NK-92 (cell line): ENCODE results near the gene GTF3C2.
"Not testable (repeated sequence)": the region's sequence is repeated elsewhere in the genome, so short reads cannot be mapped to it uniquely, and the experiment has no call there.

ENCODE experiments used
- DNase-seq: peaks from one replicate; lab custom pipeline; 2025; ENCODE audit not compliant: unreplicated experiment; lab: John Stamatoyannopoulos, UW

The GTF3C2 gene

DNA sequence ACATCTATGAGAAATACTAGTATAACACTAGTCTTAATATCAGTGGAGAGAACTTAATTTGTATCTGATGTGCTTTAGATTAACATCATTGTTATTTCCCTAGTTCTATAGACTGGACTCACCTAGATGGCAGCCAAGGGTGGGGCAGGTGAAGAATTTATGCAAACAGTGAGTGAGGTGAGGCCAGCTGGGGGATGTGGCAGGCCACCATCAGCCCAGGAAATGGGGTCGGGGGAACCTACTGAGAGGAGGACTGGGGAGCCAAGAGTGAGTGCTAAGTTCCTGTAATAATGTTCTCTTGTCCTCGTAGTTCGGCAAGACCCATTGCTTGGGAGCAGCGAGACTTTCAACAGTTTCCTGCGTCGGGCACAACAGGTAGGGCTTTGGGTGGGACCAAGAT, 16.4 kb upstream of the GTF3C2 start:
- no peak for DNase-seq

GRCh38 chr2:27370816-27371620, 14.5 kb upstream of the GTF3C2 start:
- no peak for DNase-seq

GRCh38 chr2:27370026-27370815, 13.7 kb upstream of the GTF3C2 start, which contains the start of the genes EIF2B4 and SNX17:
Gene EIF2B4, minus strand, starts transcription at chr2:27370338. Its CDS starts 24 bp downstream, at chr2:27370314.
Gene SNX17, plus strand, starts transcription at chr2:27370616. Its CDS starts 128 bp downstream, at chr2:27370744.
- peak; percentile 93 for DNase-seq

DNA sequence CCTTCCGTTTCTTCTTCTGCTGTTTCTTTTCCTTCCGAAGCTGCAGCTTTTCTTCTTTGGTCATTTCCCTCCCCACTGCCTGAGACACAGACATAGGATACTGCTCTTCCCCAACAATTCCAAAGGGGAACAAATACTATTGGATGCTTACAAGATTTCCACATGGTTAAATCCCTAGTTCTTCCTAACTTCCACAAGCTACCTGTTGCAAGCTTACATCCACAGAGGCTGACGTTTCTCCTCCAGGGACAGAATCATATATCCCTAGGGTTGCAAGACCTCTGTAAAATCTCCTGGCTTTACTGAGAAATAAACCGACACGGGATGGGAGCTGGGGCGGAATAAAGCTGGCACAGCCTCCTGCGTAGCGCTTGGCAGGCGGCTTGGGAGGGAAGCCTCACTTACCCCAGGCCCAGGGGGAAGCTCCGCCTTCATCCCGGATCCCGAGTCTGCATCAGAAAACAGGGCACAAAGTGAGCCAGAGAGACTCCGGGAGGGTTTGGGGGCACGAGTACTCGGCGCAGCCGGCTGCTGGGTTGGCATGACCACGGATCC, 13.0 kb upstream of the GTF3C2 start:
- DNase-seq = no peak

DNA sequence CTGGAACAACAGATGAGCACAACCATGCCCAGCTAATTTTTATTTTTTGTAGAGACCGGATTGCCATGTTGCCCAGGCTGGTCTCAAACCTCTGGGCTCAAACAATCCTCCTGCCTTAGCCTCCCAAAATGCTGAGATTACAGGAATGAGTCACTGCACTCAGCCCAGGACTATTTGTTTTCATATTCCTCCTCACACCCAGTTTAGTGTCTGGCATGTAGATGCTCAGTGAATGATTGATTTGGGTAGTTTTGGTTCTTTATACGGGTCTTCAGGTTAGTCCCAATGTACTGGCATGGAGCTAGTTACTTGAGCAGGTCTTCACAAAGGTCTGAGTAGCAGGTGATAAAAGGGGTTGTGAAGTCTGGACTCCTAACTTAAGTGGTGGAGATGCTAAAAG, 7.4 kb upstream of the GTF3C2 start:
- no peak for DNase-seq

- DNase-seq = no peak
These were observed 6.3 kb upstream of the GTF3C2 start for GRCh38 chr2:27362678-27363420.

DNA sequence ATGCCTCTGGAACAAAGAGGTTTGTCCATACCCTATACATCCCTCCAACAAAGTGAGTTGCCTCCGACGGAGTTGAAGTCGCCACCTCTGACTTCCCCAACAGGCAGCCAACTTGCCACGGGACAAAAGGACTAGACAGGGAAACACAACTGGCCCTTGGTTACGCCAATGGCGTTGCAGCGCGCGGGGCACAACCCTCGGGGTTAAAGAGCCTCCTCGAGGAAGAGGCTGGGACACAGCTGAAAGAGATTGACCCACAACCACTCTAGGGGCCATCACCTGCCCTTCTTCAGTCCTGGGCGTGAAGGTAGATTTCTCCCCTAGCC, 545 bp downstream of the GTF3C2 start:
- DNase-seq = no peak

DNA sequence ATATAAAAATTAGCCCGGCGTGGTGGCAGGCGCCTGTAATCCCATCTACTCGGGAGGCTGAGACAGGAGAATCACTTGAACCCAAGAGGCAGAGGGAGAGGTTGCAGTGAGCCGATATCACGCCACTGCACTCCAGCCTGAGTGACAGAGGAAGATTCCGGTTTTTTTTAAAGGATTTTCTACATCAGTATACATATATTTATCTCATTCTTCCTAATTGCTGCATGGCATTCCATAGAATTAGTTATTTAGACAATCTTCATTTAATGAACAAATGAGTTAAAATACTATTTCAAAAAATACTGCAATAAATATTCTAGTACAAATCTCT, 2.0 kb downstream of the GTF3C2 start:
- no peak for DNase-seq

GRCh38 chr2:27353762-27354596, 2.6 kb downstream of the GTF3C2 start:
- no peak for DNase-seq

- DNase-seq = not testable (repeated sequence)
These were observed 3.2 kb downstream of the GTF3C2 start for GRCh38 chr2:27353386-27353761.

GRCh38 chr2:27351802-27352598, 4.6 kb downstream of the GTF3C2 start:
- DNase-seq = no peak

DNA sequence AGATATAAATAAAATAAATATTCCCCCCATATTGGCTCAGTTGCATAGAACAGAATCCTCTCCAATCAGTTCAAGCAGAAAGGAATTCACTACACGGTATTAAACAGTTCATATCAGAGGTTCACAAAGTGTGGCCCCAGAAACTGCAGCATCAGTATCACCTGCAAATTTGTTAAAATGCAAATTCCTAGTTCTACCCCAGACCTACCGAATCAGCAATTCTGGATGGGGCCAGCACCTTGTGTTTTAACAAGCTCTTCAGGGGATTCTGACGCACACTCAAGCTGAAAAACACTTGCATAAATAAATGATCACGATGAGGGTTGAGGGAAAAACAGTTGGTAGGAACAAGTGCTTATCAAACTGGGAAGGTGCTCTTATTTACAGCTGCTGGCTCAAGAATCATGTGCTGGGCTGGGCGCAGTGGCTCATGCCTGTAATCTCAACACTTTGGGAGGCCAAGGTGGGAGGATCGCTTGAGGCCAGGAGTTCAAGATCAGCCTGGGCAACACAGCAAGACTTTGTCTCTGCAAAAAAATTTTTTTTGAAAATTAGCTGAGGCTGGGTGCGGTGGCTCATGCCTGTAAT, 6.4 kb downstream of the GTF3C2 start:
- DNase-seq = no peak

DNA sequence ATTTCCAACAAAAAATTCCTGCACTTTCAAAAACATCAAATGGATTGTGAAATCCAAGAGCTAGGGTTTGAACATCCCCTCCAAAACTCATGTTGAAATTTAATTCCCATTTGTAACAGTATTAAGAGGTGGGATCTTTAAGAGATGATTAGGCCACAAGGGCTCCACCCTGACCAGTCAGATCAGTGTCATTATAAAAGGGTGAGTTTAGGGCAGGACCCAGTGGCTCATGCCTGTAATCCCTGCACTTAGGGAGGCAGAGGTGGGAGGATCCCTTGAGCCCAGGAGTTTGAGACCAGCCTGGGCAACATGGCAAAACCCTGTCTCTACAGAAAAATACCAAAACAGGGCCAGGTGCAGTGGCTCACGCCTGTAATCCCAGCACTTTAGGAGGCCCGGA, 8.9 kb downstream of the GTF3C2 start:
- no peak for DNase-seq

DNA sequence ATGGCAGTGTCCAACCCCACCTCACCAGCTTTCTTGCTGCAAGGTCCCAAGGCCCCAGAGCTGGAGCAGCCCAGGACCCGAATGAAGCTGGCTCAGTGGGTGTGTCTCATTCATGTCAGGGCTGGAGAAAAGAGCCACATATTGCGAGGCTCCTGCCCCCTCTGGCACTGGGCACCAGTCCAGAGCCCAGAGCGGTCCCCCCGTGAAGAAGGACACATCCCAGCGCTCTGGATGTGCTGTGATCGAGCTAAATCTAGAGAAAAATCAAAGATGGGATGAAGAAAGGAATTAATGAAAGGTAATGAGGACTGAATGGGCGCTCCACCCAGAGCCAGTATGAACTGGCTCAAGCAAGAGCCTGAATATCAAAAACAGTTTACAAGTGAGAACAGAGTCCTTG, 20.4 kb downstream of the GTF3C2 start:
- DNase-seq = no peak

- DNase-seq = no peak
These were observed 21.3 kb downstream of the GTF3C2 start for GRCh38 chr2:27335311-27335710.

DNA sequence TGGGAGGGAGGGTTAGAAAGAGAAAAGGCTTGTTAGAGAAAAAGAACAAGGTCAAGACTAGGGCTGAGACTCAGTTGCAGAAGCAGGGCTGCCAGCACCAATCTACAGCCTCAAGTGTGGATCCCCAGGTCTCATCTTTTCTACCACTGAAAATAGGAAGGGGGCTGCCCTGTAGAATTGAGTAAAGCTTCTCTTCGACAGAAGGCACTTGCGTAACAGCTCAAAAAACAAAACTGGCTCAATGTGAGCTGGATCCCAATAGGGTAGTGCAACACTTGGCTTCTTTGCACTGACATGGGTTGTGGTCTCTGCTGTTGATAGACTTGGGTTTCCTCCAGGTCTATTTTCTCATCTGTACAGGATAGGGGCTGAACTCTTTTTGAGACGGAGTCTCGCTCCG, 31.8 kb downstream of the GTF3C2 start:
- DNase-seq = no peak

- DNase-seq = no peak
These were observed 32.8 kb downstream of the GTF3C2 start for GRCh38 chr2:27323596-27324285.

DNA sequence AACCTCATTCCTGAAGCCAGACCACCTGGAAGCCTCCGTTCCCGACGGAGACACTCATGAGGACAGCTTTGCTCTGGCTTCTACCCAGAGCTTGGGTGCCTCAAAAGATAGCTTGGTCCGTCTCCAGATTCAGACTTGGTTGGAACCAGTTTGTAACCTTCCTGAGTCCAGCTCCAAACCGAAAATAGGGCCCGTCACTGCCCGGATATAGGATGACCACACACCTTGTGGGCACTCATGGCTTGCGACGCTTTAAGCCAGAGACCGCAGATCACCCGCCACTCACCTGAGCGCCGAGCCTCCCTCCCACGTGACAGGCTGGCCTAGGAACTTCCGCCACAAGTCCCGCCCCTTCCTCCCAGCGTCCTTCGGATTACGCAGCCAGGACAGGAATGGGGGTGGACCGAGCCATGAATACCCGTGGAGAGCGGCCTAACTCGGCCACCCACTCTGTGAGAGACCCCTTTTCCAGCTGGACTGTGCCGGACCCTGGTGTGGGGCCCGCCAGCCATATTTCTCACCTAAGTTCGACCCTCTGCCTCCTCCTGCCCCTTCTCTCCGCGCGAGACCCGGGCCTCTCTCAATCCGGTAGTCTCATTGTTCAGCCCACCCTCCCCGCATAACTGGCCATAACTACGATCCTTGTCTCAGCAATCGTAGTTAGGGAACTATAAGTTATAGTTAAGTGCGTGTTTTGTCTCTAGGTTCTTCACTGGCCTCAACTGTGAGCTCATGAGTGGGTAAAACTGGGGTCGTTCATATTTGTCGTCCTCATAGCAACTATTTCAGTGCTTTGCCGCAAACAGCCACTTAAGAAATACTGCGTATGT, 33.6 kb downstream of the GTF3C2 start, which contains the start of gene MPV17:
Gene MPV17 (minus strand): TSS at position 332 of the 830 bp plus-strand sequence. CDS start 580 bp downstream, outside the sequence.
- DNase-seq = peak; percentile 15
